Measurements from ENCODE around the gene GALNS. TPM values are rescaled to one million over a fixed set of nuclear protein-coding genes. Genes with fewer than 3 reads are reported as not detected.

GALNS gene
- total RNA-seq, 1 donor from 2014 or later = 61.4 TPM

GRCh38 chr16:88805887-88806393 lies 50.8 kb downstream of the GALNS start:
- no peak overlapping the region for H3K4me3 ChIP-seq
- H3K9me3 ChIP-seq = no peaks in the 10 kb centered on the region
- H3K36me3 ChIP-seq = peaks cover 0 to 12% of the 10 kb centered on the region in 2 donors
- intact Hi-C loops (cut with DNase I) = no loop called here
- no peak for TF ChIP-seq POLR2AphosphoS5 (IDR thresholded peaks at IDR 0.05; ENCODE audit: insufficient read depth in 1 of 2, low read depth in 1 of 2)
- no peak for TF ChIP-seq POLR2A (IDR thresholded peaks at IDR 0.05)
- TF ChIP-seq CTCF (IDR thresholded peaks at IDR 0.05) = no peak
- H3K27me3 ChIP-seq = no peaks in the 10 kb centered on the region
- DNase-seq (ENCODE audit: extremely low spot score in 2 of 2) = no peak
- no peak overlapping the region for H3K27ac ChIP-seq
- peaks cover 42% of the 10 kb centered on the region for H3K4me1 ChIP-seq

GRCh38 chr16:88805340-88805715 lies 51.4 kb downstream of the GALNS start:
- Histone ChIP-seq H3K4me1 (peaks cover 36% of the 10 kb centered on the region), H3K36me3 (peaks cover 0 to 12% of the 10 kb centered on the region in 2 donors), H3K27me3 (no peaks in the 10 kb centered on the region), H3K9me3 (no peaks in the 10 kb centered on the region), H3K27ac (no peak overlapping the region), H3K4me3 (no peak overlapping the region)
- TF ChIP-seq POLR2AphosphoS5 (IDR thresholded peaks at IDR 0.05; ENCODE audit: insufficient read depth in 1 of 2, low read depth in 1 of 2) (no peak), POLR2A (IDR thresholded peaks at IDR 0.05) (no peak), CTCF (IDR thresholded peaks at IDR 0.05) (no peak)
- intact Hi-C loops (cut with DNase I) = no loop called here
- DNase-seq (ENCODE audit: extremely low spot score in 2 of 2) = no peak

GRCh38 chr16:88804552-88805339 lies 52.0 kb downstream of the GALNS start:
- intact Hi-C loops (cut with DNase I) = no loop called here
- Histone ChIP-seq H3K4me1 (peaks cover 30% of the 10 kb centered on the region), H3K4me3 (no peak overlapping the region), H3K9me3 (no peaks in the 10 kb centered on the region), H3K27ac (no peak overlapping the region), H3K36me3 (peaks cover 0 to 11% of the 10 kb centered on the region in 2 donors), H3K27me3 (no peaks in the 10 kb centered on the region)
- DNase-seq (ENCODE audit: extremely low spot score in 2 of 2) = no peak
- no peak for TF ChIP-seq CTCF (IDR thresholded peaks at IDR 0.05)
- no peak for TF ChIP-seq POLR2A (IDR thresholded peaks at IDR 0.05)
- TF ChIP-seq POLR2AphosphoS5 (IDR thresholded peaks at IDR 0.05; ENCODE audit: insufficient read depth in 1 of 2, low read depth in 1 of 2) = no peak

- Histone ChIP-seq H3K9me3 (no peaks in the 10 kb centered on the region), H3K4me3 (peak overlapping the region; percentile 54 to 65), H3K36me3 (peaks cover 0 to 6% of the 10 kb centered on the region in 2 donors), H3K27ac (no peak overlapping the region), H3K27me3 (no peaks in the 10 kb centered on the region), H3K4me1 (peaks cover 25% of the 10 kb centered on the region)
- no peak for DNase-seq (ENCODE audit: extremely low spot score in 2 of 2)
- intact Hi-C loops (cut with DNase I) = no loop called here
- TF ChIP-seq POLR2AphosphoS5 (IDR thresholded peaks at IDR 0.05; ENCODE audit: insufficient read depth in 1 of 2, low read depth in 1 of 2) (no peak), POLR2A (IDR thresholded peaks at IDR 0.05) (no peak), CTCF (IDR thresholded peaks at IDR 0.05) (no peak)
Observed at GRCh38 chr16:88804173-88804551, 52.6 kb downstream of the GALNS start.

Measured in vagina (tissue), 2 donors.